Activated CD4-positive, alpha-beta T cell treated with anti-CD3 and anti-CD28 coated beads, Interleukin-2, amount 50 U/mL, for 16 hours (primary cell): ENCODE results near the gene CYP2U1.
"Not testable (repeated sequence)": the region's sequence is repeated elsewhere in the genome, so short reads cannot be mapped to it uniquely, and the experiment has no call there.

ENCODE experiments used
- DNase-seq: peaks from one replicate; pipeline ENCODE4 v3.0.0-alpha.2; 2020

Gene CYP2U1

GRCh38 chr4:107930821-107931774 lies at the start of gene CYP2U1:
CYP2U1 (plus strand) TSS chr4:107931549; CDS start chr4:107931644, 95 bp downstream.
- peak; percentile 79 for DNase-seq

- DNase-seq = no peak
These were observed 45.5 kb upstream of the CYP2U1 start for GRCh38 chr4:107885865-107886264.

GRCh38 chr4:107888237-107888636 lies 43.1 kb upstream of the CYP2U1 start:
- no peak for DNase-seq

- DNase-seq = no peak
These were observed 40.6 kb upstream of the CYP2U1 start for GRCh38 chr4:107890779-107891178.

- DNase-seq = no peak
These were observed 40.0 kb upstream of the CYP2U1 start for GRCh38 chr4:107891299-107891698.

- DNase-seq = no peak
These were observed 37.9 kb upstream of the CYP2U1 start for GRCh38 chr4:107893171-107894137.

GRCh38 chr4:107894138-107894603 lies 37.2 kb upstream of the CYP2U1 start:
- DNase-seq = no peak

GRCh38 chr4:107896158-107896645 lies 35.1 kb upstream of the CYP2U1 start:
- peak; percentile 39 for DNase-seq

- DNase-seq = no peak
These were observed 34.7 kb upstream of the CYP2U1 start for GRCh38 chr4:107896646-107897045.

- peak; percentile 25 for DNase-seq
These were observed 33.5 kb upstream of the CYP2U1 start for GRCh38 chr4:107897823-107898222.

- no peak for DNase-seq
These were observed 31.3 kb upstream of the CYP2U1 start for GRCh38 chr4:107900067-107900466.

- no peak for DNase-seq
These were observed 30.8 kb upstream of the CYP2U1 start for GRCh38 chr4:107900508-107900907.

- DNase-seq = no peak
These were observed 30.0 kb upstream of the CYP2U1 start for GRCh38 chr4:107901213-107901934.

- DNase-seq = no peak
These were observed 28.6 kb upstream of the CYP2U1 start for GRCh38 chr4:107902715-107903114.

- not testable (repeated sequence) for DNase-seq
These were observed 26.3 kb upstream of the CYP2U1 start for GRCh38 chr4:107905082-107905481.

- DNase-seq = no peak
These were observed 24.8 kb upstream of the CYP2U1 start for GRCh38 chr4:107906458-107907100.

GRCh38 chr4:107908377-107908776 lies 23.0 kb upstream of the CYP2U1 start:
- no peak for DNase-seq

GRCh38 chr4:107913283-107913899 lies 18.0 kb upstream of the CYP2U1 start:
- peak; percentile 70 for DNase-seq

- no peak for DNase-seq
These were observed 16.1 kb upstream of the CYP2U1 start for GRCh38 chr4:107915220-107915619.

- DNase-seq = no peak
These were observed 14.7 kb upstream of the CYP2U1 start for GRCh38 chr4:107916623-107917022.

GRCh38 chr4:107917500-107917899 lies 13.8 kb upstream of the CYP2U1 start:
- no peak for DNase-seq
